HG03457 (cell line): ENCODE measurements around the gene RELN.
"Not testable (repeated sequence)": the region's sequence is repeated elsewhere in the genome, so short reads cannot be mapped to it uniquely, and the experiment has no call there.

ENCODE experiments used
- ATAC-seq: cut with Tn5 transposase; IDR thresholded peaks from one replicate; pipeline ENCODE4 v1.9.1; 2021; ENCODE audit warnings: moderate number of reproducible peaks; ENCODE audit not compliant: unreplicated experiment

Gene RELN

DNA sequence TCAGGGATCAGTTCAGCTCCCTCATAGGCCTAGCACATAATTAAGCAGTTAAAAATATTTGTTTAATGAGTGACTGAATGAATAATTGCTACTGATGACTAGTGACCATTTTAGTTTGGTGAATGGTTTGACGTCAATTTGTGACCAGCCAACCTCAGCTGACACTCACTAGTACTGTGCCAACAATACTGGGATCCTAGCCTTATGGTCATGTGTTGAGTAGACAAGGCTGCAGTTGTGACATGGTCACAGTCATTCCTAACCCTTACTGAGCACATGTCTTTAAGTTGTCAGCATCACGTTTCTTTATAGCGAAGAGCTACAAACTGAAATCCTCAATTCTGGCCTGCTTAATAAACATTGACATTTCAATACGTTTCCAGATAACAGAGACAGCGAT lies 456.5 kb downstream of the RELN start:
- no peak for ATAC-seq

DNA sequence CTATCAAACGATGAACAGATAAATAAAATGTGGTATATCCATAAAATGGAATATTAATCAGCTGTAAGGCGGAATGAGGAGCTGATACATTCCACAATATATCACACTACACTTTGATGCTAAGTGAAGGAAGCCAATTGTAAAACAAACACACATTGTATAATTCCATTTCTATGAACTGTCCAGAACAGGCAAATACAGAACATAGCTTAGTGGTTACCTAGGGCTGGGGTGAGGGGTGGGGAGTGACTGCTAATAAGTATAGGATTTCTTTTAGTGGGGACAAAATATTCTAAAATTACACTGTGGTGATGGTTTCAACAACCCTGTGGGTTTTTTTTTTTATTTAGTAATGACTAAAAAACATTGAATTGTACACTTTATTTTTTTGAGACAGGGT lies 461.3 kb downstream of the RELN start:
- ATAC-seq: no peak

DNA sequence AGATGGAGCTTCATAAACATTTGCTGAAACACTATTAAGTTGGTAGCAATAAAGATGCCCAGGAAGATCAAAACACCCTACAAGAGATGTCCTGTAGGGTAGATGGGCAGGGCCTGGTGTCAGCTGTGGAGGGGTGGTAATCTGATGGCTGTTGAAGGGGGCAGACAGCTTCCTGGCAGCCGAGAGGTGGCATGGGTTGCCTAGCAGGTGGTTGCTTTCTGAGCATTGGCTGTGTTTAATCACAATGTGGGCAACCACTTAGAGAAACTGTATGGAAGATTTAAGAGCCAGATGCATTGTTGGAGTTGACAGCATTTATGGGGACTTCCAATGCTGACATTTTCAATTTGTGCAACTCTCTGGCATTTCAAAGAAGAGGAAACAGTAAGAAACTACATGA lies 463.5 kb downstream of the RELN start:
- no peak for ATAC-seq

DNA sequence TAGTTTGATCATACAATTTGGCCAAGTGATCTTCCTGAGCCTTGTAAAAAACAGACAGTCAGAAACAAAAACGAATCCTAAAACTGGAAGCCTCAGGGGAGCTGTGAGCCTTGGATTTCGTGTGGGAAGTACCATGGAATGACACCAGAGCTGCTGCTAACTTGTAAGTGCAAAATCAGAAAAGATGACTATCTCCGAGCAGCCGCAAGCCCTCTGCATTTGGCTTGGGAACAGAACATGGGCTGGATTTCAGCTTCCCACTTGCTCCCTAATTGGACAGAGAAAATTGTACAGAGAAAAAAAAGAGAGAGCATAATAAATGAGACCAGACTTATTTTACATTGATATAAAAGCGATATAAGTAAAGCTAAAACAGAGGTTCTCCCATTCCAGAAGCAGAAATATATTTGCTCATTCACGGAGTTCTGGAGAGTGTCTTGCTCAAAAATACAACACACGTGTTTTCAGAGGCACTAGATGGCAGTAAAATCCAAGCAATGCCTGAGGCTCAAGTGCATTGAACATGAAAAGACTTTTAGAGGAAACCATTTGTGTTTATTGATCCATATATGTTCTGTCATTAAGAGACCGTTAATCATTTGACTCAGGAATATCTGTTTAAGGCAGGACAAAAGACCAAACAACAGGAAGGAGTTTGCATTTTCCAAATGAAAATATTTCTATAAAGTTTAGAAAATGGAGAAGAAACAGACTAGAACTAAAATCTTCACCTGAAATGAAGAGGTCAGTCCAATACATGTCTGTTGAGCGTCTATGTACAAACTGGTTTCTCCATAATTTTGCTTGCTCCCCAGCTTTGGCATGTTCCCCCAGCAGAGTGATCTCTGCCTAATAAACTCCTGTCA lies 465.2 kb downstream of the RELN start:
- ATAC-seq: no peak

DNA sequence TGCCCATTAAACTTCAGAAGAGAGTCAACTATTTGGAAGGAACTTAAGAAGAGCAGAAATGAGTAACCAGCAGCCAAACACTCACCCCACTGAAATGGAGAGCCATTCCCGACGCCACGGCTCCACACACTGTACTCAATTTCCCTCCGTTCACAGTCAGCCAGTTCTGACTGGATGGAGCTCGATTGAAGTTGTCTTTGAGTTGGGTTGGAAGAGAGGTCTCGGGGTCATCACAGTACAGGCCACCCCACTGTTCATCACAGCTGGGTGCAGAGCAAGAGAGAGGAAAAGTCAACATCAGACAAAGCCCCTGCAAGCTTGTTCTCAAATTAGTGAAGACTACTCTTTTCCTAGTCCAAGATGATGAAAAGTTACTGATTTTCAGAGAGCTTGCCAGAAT lies 467.5 kb downstream of the RELN start:
- ATAC-seq: no peak

DNA sequence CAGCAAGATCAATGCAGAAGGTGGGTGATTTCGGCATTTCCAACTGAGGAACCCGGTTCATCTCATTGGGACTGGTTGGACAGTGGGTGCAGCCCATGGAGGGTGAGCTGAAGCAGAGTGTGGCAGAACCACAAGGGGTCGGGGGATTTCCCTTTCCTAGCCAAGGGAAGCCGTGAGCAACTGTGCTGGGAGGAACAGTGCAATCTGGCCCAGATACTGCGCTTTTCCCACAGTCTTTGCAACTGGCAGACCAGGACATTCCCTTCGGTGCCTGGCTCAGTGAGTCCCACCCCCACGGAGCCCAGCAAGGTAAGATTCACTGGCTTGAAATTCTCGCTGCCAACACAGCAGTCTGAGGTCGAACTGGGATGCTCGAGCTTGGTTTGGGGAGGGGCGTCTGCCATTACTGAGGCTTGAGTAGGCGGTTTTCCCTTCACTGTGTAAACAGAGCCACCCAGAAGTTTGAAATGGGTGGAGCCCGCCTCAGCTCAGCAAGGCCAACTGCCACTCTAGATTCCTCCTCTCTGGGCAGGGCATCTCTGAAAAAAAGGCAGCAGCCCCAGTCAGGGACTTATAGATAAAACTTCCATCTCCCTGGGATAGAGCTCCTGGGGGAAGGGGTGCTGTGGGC lies 484.8 kb downstream of the RELN start:
- no peak for ATAC-seq

DNA sequence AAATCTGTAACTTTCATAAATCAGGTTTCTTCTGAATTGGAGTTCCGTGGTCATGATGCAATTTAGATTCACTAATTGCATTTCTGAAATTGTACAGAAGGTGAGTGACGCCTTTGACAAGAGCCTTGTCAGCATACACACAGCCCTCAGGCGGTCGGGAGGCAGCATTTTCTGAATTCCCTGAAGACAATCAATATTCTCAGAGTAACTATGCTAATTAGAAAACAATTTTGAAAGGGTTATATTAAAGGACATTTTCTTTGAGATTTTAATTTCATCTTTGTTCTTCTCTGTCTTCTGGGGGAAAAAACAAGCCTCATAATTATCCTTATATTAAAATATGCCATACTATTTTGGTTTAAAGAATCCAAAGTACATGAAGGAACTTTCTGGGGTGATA lies 488.3 kb downstream of the RELN start:
- ATAC-seq: no peak

DNA sequence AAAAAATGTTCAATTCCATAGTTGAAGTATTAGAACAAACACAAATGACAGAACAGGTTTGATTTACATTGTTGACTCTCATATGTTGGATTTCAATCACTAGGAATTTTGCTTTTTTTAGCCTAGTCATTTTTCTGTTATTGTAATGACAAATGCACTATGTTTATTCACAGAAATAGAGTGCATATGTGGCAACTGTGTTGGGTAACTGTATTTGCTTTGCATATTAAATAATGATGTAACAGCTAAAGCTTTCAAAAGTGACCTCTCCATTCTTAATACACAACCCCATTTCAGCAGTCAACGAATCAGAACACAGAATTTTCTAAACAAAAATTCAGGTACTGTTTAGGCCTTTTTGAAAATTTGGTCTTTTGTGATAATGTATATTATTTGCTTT lies 489.5 kb downstream of the RELN start:
- no peak for ATAC-seq

DNA sequence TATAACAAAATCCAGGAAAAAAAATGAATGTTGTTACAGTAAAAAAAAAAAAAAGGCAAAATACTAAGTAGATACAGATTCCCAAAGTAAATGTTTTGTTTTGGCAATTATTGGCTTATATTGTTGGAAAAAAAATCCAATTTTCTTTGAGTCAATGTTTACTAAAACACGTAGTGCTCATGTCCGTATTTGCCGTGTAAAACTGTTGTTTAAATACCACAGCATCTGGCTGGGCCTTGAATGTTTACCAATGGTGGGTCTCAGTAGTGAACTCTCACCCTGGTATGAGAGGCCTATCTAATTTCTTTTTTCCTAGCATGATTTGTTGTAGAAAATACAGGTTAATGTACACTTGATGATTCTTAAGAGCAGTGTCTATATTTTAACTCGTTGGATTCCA lies 502.0 kb downstream of the RELN start:
- no peak for ATAC-seq

DNA sequence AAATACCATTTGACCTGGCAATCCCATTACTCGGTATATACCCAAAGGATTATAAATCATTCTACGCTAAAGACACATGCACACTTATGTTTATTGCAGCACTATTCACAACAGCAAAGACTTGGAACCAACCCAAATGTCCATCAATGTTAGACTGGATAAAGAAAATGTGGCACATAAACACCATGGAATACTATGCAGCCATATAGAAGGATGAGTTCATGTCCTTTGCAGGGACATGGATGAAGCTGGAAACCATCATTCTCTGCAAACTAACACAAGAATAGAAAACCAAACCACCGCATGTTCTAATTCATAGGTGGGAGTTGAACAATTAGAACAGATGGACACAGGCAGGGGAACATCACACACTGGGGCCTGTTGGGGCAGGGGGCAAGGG lies 502.6 kb downstream of the RELN start:
- ATAC-seq: not testable (repeated sequence)

DNA sequence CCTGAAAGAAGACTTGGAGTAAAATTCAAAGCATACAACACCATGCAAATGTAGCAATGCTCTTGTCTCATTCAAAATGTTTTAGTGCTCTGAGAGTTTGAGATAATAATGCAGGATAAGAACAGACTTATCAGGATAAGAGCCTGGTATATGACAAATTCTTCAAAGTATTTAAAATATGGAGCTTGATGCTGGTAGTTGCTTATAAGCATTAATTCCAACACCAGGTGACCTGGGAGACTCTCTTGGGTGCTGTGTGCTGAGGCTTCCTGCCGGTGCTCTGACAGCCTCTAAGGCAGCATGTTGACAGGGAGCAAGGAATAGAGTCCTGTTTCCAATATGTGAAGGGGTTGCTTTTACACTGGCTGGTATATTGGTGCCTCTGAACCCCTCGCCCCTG lies 508.7 kb downstream of the RELN start:
- no peak for ATAC-seq

DNA sequence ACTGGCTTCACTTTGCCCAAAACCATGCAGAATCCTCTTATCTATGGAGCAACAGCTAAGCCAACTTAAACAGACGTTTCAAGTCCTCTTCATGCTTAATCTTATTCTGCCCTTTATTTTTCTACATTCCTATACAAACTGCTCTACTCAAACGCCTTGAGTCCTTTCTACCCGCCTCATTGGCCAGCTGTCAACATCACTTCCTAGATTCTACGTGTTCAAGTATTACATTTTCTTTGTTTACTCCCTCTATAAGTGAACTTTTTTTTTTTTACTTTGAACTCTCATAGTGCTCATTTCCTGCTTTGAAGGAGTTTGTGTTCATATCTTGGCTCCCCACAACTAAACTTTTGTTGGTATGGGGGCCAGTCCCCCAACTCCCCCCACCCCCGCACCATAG lies 514.5 kb downstream of the RELN start:
- ATAC-seq: no peak

DNA sequence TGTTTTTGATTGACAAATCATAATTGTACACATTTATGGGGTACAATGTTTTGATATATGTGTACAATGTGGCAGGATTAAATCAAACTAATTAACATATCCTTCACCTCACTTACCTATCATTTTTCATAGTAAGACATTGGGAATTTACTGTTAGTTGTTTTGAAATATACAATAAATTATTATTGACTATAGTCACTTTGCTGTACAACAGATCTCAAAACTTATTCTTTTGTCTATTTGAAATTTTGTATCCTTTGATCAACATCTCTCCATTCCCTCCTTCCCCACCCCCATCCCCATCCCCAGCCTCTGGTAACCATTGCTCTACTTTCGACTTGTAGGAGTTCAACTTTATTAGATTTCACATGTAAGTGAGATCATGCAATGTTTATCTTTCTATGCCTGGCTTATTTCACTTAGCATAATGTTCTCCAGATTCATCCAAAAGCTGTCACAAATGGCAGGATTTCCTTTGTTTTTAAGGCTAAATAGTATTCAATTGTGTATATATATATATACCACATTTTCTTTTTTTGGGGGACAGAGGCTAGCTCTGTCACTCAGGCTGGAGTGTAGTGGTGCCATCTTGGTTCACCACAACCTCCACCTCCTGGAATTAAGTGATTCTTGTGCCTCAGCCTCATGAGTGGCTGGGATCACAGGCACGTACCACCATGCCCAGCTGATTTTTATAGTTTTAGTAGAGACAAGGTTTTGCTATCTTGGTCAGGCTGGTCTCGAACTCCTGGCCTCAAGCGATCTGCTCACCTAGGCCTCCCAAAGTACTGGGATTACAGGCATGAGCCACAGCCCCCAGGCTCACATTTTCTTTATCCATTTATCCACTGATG lies 520.1 kb downstream of the RELN start:
- no peak for ATAC-seq

DNA sequence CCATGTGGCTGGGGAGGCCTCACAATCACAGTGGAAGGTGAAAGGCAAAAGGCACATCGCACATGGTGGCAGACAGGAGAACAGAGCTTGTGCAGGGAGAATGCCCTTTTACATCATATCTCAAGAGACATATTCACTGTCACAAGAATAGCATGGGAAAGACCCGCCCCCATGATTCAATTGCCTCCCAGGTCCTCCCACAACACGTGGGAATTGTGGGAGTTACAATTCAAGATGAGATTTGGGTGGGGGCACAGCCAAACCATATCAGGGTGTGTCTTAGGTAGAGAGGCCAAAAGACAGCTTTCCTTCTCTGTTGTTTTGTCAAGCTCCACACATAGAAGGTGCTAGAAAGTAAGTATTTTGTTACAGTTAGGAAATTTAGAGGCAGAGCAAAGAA lies 522.6 kb downstream of the RELN start:
- no peak for ATAC-seq

DNA sequence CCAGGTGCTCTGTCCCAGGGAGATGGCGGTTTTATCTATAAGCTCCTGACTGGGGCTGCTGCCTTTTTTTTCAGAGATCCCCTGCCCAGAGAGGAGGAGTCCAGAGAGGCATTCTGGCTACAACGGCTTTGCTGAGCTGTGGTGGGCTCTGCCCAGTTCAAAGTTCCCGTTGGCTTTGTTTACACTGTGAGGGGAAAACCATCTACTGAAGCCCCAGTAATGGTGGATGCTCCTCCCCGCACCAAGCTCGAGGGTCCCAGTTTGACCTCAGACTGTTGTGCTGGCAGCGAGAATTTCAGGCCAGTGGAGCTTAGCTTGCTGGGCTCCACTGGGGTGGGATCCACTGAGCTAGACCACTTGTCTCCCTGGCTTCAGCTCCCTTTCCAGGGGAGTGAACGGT lies 527.1 kb downstream of the RELN start:
- ATAC-seq: no peak

DNA sequence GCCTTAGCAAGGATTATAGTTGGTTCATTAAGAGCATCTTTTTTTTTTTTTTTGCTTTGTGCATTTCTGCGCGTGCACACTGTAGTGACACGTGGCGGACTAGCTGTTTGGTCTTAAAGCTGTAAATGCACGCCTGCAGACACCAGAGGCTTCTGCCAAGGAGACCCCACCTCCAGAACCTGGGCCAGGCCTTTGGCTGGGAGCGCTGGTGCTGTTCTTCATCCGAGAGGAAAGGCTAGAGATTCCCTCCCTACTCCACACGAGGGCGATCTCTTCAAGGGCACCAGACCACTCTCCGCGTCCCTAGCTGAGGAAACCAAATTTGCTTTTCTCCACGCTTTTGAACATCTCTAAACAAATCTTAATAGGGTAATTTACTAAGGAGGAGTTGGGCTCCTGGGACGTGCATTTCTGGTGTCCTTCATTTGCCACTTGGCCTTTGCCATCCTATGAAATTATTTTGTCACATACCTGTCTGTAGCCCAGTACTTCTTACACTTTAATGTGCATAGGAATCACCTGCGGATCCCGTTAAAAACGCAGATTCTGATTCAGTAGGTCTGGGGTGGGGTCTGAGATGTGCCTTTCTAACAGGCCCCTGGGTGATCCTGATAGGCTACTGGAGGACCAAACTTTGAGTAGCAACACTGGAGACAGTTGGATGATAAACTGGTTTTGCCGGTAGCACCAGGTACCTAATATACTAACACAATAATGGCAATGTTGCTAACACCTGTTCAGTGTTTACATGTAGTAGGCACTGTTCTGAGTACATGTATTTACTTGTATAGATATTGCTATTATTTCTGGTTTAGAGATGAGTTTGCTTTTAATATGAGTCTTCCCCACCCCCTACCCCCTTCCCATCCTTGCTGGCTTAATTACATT lies 542.1 kb downstream of the RELN start:
- ATAC-seq: peak; percentile 59

DNA sequence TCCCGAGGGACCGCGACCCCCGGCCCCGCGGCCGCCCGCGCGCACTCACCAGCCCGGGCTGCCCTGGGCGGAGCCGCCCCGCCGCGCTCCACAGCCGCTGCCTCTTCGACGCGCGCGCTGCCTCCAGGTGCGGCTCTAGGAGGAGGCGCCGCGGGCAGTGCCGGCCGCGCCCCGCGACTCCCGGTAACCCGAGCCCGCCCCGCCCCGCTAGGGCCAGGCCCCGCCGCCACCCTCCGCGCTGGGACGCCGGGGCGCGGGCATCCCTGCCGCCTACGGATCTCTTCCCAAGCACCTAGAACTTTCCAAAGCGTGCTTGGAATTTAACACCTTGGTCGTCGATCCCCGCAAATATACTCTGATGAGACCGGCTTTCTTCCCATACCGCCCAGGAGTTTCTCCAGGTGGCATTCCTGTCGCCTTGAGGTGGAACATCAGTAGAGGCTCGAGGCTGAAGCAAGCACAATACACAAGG lies 543.4 kb downstream of the RELN start, which contains the start of gene SLC26A5:
TSS of gene SLC26A5 (minus strand) at position 159 of the 472 bp plus-strand sequence. CDS start 24,693 bp downstream, outside the sequence.
- no peak for ATAC-seq

DNA sequence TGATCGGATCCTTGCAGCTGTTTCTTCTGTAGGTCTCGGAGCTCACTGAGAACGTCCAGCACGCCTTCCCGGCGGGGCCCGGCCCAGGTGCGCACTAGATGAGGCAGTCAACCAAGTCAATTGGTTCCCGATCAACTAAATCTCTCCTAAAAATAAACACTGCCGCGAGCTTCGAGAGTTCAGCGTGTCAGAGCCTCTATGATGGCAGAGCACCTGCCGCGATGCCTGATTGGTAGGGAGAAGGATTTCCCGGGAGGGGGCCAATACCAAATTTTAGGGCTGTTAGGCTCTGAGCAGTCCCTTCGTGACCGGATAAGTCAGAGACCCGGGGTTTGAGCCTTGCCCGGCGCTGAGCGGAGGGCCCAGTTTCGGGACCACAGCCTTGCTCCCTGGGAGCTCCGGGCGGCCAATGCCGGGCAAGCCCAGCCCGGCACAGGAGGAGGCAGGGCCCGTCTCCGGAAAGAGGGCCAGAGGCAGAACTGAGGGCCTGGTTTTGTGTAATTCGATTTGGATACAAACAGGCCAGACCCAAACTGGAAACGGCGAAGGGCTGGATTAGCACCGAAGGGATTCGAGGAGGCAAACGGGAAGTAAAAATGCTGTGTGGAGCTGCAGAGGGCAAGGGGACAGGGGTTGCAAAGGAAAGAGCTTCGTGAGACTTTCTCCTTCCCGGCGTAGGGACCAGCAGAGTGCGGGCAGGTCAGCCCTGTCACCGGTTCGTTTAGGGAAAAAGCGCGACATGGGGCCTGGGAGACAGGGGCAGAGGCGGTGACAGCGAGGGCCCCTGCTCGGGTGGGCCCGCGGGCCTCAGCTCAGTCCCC lies 544.0 kb downstream of the RELN start:
- ATAC-seq: no peak

DNA sequence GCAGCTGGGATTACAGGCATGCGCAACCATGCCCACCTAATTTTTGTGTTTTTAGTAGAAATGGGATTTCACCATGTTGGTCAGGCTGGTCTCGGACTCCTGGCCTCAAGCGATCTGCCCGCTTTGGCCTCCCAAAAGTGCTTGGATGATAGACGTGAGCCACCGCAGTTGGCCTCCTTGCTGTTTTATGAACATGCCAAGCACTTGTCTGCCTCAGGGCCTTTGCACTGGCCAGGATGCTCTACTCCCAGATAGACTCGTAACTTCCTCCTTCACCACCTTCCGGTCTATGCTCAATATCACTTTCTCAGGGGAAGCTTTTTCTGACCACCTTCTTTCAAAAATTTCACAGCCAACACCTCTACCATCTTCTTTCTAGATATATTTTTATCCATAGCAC lies 549.8 kb downstream of the RELN start:
- ATAC-seq: no peak

DNA sequence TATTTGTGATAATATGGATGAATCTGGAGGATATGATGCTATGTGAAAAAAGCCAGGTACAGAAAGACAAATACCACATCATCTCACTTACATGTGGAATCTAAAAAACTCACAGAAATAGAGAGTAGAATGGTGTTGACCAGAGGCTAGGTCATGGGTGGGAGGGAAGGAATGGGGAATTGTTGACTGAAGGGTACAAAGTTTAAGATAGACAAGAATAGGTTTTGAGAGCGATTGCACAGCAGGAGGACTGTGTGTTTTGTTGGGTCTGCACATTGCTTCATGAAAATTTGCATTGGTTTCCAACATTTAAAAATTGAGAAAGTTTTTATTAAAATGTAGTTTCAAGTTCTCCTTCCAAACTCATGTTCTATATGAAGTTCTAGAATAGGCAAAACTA lies 551.8 kb downstream of the RELN start:
- ATAC-seq: no peak
